HCT116 (cell line): Measurements from ENCODE around the gene PDHA1. TPM values are rescaled to one million over a fixed set of nuclear protein-coding genes. Genes with fewer than 3 reads are reported as not detected.

Experiments used
- ATAC-seq: fragments of 200-7000 bp; cut with Tn5 transposase; 2 replicates; pipeline ENCODE4 v1.9.1; 2020; ENCODE audit warnings: mild to moderate bottlenecking, moderate library complexity
- BruUV-seq: library from RNA; stranded (reverse); fragments of 400-500 nt; replicated peaks from 2 replicates; lab custom pipeline; 2021; lab: Mats Ljungman, UMichigan
- CTCF ChIA-PET: fragments of 300-600 bp; sonication (Branson Sonifier 250); formaldehyde crosslinking; loops from one replicate; lab custom pipeline; 2021; ENCODE audit warnings: antibody characterized with exemption; lab: Charles Lee
- POLR2A ChIA-PET: fragments of 300-600, 350-600 bp; sonication (Branson Sonifier 250); formaldehyde crosslinking; loops from one replicate; lab custom pipeline; 2021; ENCODE audit warnings: antibody characterized with exemption; lab: Charles Lee
- RAD21 ChIA-PET, 2 experiments: fragments of 300-600 bp; sonication (Branson Sonifier 250); formaldehyde crosslinking; loops; one replicate each; lab custom pipeline; 2023; ENCODE audit warnings: low total read pairs in 2 of 2; ENCODE audit not compliant: uncharacterized antibody in 2 of 2, unreplicated experiment in 2 of 2, low non-redundant PET in 1 of 2; lab: Charles Lee
- DNase-seq: peaks from one replicate; pipeline ENCODE4 v3.0.0-alpha.2; 2010; ENCODE audit warnings: low read depth, low spot score
- H2AFZ ChIP-seq: fragments of 200-600 bp; shearing (Covaris generic), sonication (generic); 2 replicates; pipeline ENCODE4 v1.6.1; 2017; ENCODE audit warnings: low read depth, mixed run types, mixed read lengths, antibody characterized with exemption, low read length; ENCODE audit not compliant: poor library complexity, severe bottlenecking
- H3K27ac ChIP-seq: 2 replicates; pipeline ENCODE4 v1.5.1; 2012; ENCODE audit warnings: low read depth, low read length
- H3K27me3 ChIP-seq: fragments of 200-600 bp; sonication (generic); 2 replicates; pipeline ENCODE4 v1.6.1; 2016; ENCODE audit warnings: mixed run types, low read length, mixed read lengths; ENCODE audit not compliant: insufficient read depth
- H3K36me3 ChIP-seq, 2 experiments: fragments of 200-500 bp in 1 of 2; fragments of 200-600 bp in 1 of 2; sonication (Bioruptor generic) in 1 of 2; sonication (generic) in 1 of 2; 2 replicates each; pipeline versions ENCODE4 v1.5.1 to v1.6.1; 2014 to 2016; ENCODE audit warnings: low read length in 2 of 2, inconsistent platforms in 1 of 2, mixed read lengths in 1 of 2, mixed run types in 1 of 2; ENCODE audit not compliant: insufficient read depth in 2 of 2, control insufficient read depth in 1 of 2
- H3K4me1 ChIP-seq, 2 experiments: fragments of 200-600 bp in 1 of 2; sonication (generic) in 1 of 2; 2 replicates each; pipeline versions ENCODE4 v1.5.1 to v1.6.1; 2012 to 2017; ENCODE audit warnings: low read length in 2 of 2, inconsistent platforms in 1 of 2, mild to moderate bottlenecking in 1 of 2, mixed read lengths in 1 of 2, mixed run types in 1 of 2, moderate library complexity in 1 of 2; ENCODE audit not compliant: insufficient read depth in 2 of 2, control insufficient read depth in 1 of 2
- H3K4me2 ChIP-seq: fragments of 200-600 bp; sonication (generic); 2 replicates; pipeline ENCODE4 v1.6.1; 2017; ENCODE audit warnings: mixed run types, low read length, mixed read lengths
- H3K4me3 ChIP-seq, 2 experiments: fragments of 200-600 bp in 1 of 2; sonication (generic) in 1 of 2; replicated peaks in 1 of 2; 2 replicates each; pipeline ENCODE4 v1.5.1; 2011 to 2016; ENCODE audit warnings: low read length in 2 of 2, control low read depth in 1 of 2, low read depth in 1 of 2, mild to moderate bottlenecking in 1 of 2, mixed read lengths in 1 of 2, mixed run types in 1 of 2
- H3K79me2 ChIP-seq: fragments of 200-600 bp; sonication (generic); 2 replicates; pipeline ENCODE4 v1.6.1; 2017; ENCODE audit warnings: mild to moderate bottlenecking, mixed run types, low read length, moderate library complexity, mixed read lengths; ENCODE audit not compliant: insufficient read depth
- H3K9ac ChIP-seq: fragments of 200-600 bp; sonication (generic); 2 replicates; pipeline ENCODE4 v1.6.1; 2016; ENCODE audit warnings: low read length, mixed read lengths
- H3K9me2 ChIP-seq: fragments of 200-600 bp; sonication (generic), shearing (Covaris generic); 2 replicates; pipeline ENCODE4 v1.6.1; 2017; ENCODE audit warnings: mixed run types, mild to moderate bottlenecking, moderate library complexity; ENCODE audit not compliant: insufficient read depth
- H3K9me3 ChIP-seq, 2 experiments: fragments of 200-500 bp in 1 of 2; fragments of 200-600 bp in 1 of 2; sonication (Bioruptor generic) in 1 of 2; sonication (generic) in 1 of 2; 2 replicates each; pipeline ENCODE4 v1.6.1; 2014 to 2017; ENCODE audit warnings: low read length in 2 of 2, mixed read lengths in 2 of 2, inconsistent platforms in 1 of 2, low read depth in 1 of 2, mild to moderate bottlenecking in 1 of 2, mixed run types in 1 of 2, moderate library complexity in 1 of 2; ENCODE audit not compliant: control insufficient read depth in 1 of 2, insufficient read depth in 1 of 2
- H4K20me1 ChIP-seq: fragments of 200-600 bp; sonication (generic), shearing (Covaris generic); 2 replicates; pipeline ENCODE4 v1.6.1; 2017; ENCODE audit warnings: mixed run types, mild to moderate bottlenecking, moderate library complexity; ENCODE audit not compliant: insufficient read depth
- CBX3 ChIP-seq: IDR thresholded peaks from 2 replicates; pipeline ENCODE4 v1.6.1; 2012; ENCODE audit warnings: low read depth
- CEBPB ChIP-seq: IDR thresholded peaks from 2 replicates; pipeline ENCODE4 v1.6.1; 2012; ENCODE audit warnings: low read depth
- EGR1 ChIP-seq: IDR thresholded peaks from 2 replicates; pipeline ENCODE4 v1.6.1; 2012; ENCODE audit warnings: low read depth
- EZH2 ChIP-seq: fragments of 200-600 bp; sonication (generic); IDR thresholded peaks from 2 replicates; pipeline ENCODE4 v1.6.1; 2017; ENCODE audit warnings: antibody characterized with exemption, mixed run types
- EZH2phosphoT487 ChIP-seq: fragments of 200-600 bp; IDR thresholded peaks from 2 replicates; pipeline ENCODE4 v1.6.1; 2018; ENCODE audit warnings: antibody characterized with exemption, borderline replicate concordance
- FOSL1 ChIP-seq: IDR thresholded peaks from 2 replicates; pipeline ENCODE4 v1.6.1; 2012; ENCODE audit warnings: low read depth
- JUND ChIP-seq: IDR thresholded peaks from 2 replicates; pipeline ENCODE4 v1.6.1; 2012
- POLR2A ChIP-seq: IDR thresholded peaks from 2 replicates; pipeline ENCODE4 v1.7.0; 2011; ENCODE audit warnings: borderline replicate concordance; ENCODE audit not compliant: insufficient read depth, insufficient read length; ENCODE audit errors: extremely low read depth
- POLR2AphosphoS5 ChIP-seq: IDR thresholded peaks from 2 replicates; pipeline ENCODE4 v1.6.1; 2011; ENCODE audit warnings: mild to moderate bottlenecking, low read depth, low read length, moderate library complexity
- RAD21 ChIP-seq: IDR thresholded peaks from 2 replicates; pipeline ENCODE4 v1.6.1; 2012; ENCODE audit warnings: low read depth, mild to moderate bottlenecking
- SIN3A ChIP-seq: IDR thresholded peaks from 2 replicates; pipeline ENCODE4 v1.6.1; 2012; ENCODE audit warnings: low read depth
- SRF ChIP-seq: IDR thresholded peaks from 2 replicates; pipeline ENCODE4 v1.6.1; 2012; ENCODE audit warnings: low read depth
- TCF7L2 ChIP-seq: IDR thresholded peaks from 2 replicates; pipeline ENCODE4 v1.7.0; 2011; ENCODE audit warnings: borderline replicate concordance, inconsistent platforms; ENCODE audit not compliant: insufficient read depth, insufficient read length; ENCODE audit errors: extremely low read depth
- YY1 ChIP-seq: IDR thresholded peaks from 2 replicates; pipeline ENCODE4 v1.6.1; 2011; ENCODE audit warnings: low read length, low read depth, moderate library complexity, mild to moderate bottlenecking; ENCODE audit not compliant: insufficient replicate concordance; ENCODE audit errors: extremely low read depth
- ZFX ChIP-seq: fragments of 450-650 bp; IDR thresholded peaks from 2 replicates; pipeline ENCODE4 v1.6.1; 2017
- ZNF274 ChIP-seq: fragments of 200-500 bp; sonication (Bioruptor generic); IDR thresholded peaks from 2 replicates; pipeline ENCODE4 v1.6.1; 2014; ENCODE audit warnings: mild to moderate bottlenecking, low read depth, low read length, inconsistent platforms
- intact Hi-C: fragments of 100-400 bp; cut with micrococcal nuclease; formaldehyde crosslinking; loops from 2 replicates; pipeline ENCODE4 v1.10.0; 2022
- total RNA-seq: library from RNA; stranded (reverse); gene quantifications from one replicate; pipeline ENCODE4 v1.2.1, GENCODE V29; 2021; ENCODE audit not compliant: unreplicated experiment
- TF ChIP-seq, protein P1 (sequence below): IDR thresholded peaks from 2 replicates; pipeline ENCODE4 v1.6.1; 2012
- TF ChIP-seq, protein P2 (sequence below): IDR thresholded peaks from 2 replicates; pipeline ENCODE4 v1.6.1; 2012; ENCODE audit warnings: low read depth
- TF ChIP-seq, protein P3 (sequence below): IDR thresholded peaks from 2 replicates; pipeline ENCODE4 v1.6.1; 2012
- TF ChIP-seq, protein P4 (sequence below): IDR thresholded peaks from 2 replicates; pipeline ENCODE4 v1.6.1; 2011; ENCODE audit warnings: mild to moderate bottlenecking, low read length, moderate library complexity; ENCODE audit not compliant: insufficient replicate concordance; ENCODE audit errors: extremely low read depth

The PDHA1 gene
- total RNA-seq, 1 experiment from 2014 or later: 195 TPM

DNA sequence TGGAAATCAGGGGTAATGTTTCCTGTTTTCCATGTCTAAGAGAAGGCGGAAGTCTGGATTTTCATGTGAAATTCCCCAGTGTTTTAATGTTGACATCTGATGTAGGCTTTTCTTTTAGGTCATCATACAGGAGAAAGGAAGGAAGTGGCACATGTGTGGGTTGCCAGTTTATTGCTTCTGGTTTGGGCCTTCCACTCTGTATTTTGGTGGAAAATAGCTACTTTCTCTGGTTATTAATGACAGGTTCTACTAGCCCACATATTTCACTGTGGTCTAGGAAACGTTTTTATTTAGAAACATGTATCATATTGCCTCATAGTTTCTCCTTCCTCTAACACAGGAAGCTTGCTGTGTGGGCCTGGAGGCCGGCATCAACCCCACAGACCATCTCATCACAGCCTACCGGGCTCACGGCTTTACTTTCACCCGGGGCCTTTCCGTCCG is 7.2 kb downstream of the PDHA1 start:
- ChIA-PET RAD21 (no interaction called here), CTCF (no interaction called here), POLR2A (no interaction called here)
- TF ChIP-seq EGR1 (no peak), FOSL1 (no peak), SIN3A (no peak), EZH2 (no peak), POLR2AphosphoS5 (no peak), JUND (no peak), CBX3 (no peak), TCF7L2 (no peak), POLR2A (no peak), ZFX (no peak), CEBPB (no peak), EZH2phosphoT487 (no peak), ZNF274 (no peak), YY1 (no peak), SRF (no peak), RAD21 (no peak)
- TF ChIP-seq, protein P1, sequence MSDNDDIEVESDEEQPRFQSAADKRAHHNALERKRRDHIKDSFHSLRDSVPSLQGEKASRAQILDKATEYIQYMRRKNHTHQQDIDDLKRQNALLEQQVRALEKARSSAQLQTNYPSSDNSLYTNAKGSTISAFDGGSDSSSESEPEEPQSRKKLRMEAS: no peak
- TF ChIP-seq, protein P2, sequence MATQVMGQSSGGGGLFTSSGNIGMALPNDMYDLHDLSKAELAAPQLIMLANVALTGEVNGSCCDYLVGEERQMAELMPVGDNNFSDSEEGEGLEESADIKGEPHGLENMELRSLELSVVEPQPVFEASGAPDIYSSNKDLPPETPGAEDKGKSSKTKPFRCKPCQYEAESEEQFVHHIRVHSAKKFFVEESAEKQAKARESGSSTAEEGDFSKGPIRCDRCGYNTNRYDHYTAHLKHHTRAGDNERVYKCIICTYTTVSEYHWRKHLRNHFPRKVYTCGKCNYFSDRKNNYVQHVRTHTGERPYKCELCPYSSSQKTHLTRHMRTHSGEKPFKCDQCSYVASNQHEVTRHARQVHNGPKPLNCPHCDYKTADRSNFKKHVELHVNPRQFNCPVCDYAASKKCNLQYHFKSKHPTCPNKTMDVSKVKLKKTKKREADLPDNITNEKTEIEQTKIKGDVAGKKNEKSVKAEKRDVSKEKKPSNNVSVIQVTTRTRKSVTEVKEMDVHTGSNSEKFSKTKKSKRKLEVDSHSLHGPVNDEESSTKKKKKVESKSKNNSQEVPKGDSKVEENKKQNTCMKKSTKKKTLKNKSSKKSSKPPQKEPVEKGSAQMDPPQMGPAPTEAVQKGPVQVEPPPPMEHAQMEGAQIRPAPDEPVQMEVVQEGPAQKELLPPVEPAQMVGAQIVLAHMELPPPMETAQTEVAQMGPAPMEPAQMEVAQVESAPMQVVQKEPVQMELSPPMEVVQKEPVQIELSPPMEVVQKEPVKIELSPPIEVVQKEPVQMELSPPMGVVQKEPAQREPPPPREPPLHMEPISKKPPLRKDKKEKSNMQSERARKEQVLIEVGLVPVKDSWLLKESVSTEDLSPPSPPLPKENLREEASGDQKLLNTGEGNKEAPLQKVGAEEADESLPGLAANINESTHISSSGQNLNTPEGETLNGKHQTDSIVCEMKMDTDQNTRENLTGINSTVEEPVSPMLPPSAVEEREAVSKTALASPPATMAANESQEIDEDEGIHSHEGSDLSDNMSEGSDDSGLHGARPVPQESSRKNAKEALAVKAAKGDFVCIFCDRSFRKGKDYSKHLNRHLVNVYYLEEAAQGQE: no peak
- TF ChIP-seq, protein P3, sequence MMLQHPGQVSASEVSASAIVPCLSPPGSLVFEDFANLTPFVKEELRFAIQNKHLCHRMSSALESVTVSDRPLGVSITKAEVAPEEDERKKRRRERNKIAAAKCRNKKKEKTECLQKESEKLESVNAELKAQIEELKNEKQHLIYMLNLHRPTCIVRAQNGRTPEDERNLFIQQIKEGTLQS: no peak
- TF ChIP-seq, protein P4, sequence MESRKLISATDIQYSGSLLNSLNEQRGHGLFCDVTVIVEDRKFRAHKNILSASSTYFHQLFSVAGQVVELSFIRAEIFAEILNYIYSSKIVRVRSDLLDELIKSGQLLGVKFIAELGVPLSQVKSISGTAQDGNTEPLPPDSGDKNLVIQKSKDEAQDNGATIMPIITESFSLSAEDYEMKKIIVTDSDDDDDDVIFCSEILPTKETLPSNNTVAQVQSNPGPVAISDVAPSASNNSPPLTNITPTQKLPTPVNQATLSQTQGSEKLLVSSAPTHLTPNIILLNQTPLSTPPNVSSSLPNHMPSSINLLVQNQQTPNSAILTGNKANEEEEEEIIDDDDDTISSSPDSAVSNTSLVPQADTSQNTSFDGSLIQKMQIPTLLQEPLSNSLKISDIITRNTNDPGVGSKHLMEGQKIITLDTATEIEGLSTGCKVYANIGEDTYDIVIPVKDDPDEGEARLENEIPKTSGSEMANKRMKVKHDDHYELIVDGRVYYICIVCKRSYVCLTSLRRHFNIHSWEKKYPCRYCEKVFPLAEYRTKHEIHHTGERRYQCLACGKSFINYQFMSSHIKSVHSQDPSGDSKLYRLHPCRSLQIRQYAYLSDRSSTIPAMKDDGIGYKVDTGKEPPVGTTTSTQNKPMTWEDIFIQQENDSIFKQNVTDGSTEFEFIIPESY: no peak
- BruUV-seq: no TSS peak
- Histone ChIP-seq H3K4me2 (no peak overlapping the region), H3K9me3 (no peaks in the 10 kb centered on the region), H3K9ac (no peak overlapping the region), H3K4me1 (no peaks in the 10 kb centered on the region), H3K36me3 (peaks cover 10 to 13% of the 10 kb centered on the region in 2 experiments; a peak in 3 of 4 replicates), H3K79me2 (peaks cover 25% of the 10 kb centered on the region), H2AFZ (no peak overlapping the region), H3K27ac (no peak overlapping the region), H4K20me1 (no peaks in the 10 kb centered on the region), H3K9me2 (no peaks in the 10 kb centered on the region), H3K4me3 (no peak overlapping the region), H3K27me3 (no peaks in the 10 kb centered on the region)
- intact Hi-C loops: no loop called here
- DNase-seq (no peak), ATAC-seq (no peak)
